ENCODE data around the gene ADAT2. TPM values are rescaled to one million over a fixed set of nuclear protein-coding genes. Genes with fewer than 3 reads are reported as not detected.

Gene ADAT2
- total and polyA plus RNA-seq, 10 of the 15 experiments (the other 5 are each of a cell fraction or from before 2014, with no cell fraction given) = 7.8 to 38.6 (median 17.3) TPM

DNA sequence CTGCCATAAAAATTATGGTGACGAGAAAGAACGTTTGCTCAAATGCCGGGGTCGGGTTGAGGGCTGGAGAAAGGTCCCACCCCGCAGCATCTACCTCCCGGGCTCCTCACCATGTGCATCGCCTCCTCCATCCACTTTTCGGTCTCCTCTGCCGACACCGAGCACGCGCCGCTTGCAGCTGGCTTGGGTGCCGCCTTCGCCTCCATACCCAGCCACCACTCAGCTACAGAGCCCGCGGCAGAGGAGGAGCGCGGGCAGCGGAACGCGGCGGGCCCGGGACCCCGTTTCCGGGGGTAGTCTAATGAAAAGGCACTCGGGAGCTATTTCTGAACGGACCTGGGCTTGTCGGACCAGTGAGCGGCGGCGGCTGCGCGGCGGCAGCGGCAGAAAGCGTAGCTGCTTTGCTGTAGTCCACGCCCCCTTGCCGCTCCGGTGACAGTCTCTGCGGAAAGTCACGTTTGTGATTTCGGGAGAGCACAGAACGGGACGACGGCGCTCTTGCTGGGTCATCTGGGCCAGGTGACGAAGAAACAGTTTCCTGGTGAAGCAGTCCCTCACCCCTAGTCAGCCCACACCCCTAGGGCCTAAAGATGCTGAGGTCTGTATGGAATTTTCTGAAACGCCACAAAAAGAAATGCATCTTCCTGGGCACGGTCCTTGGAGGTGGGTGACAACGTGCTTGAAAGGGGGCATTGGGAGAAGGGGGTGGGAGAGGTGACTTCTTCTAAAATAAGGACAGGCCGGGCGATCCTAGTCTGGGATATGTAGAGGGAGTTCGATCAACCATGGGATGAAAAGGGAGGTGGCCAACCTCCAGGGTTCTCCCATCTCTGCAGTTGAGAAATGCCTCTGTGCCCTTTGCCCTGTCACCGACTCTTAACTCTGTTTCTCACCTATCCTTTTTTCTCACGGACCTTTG, at the start of gene ADAT2, which contains the start of gene PEX3 (continued):
- TF ChIP-seq PML (IDR thresholded peaks at IDR 0.05; ENCODE audit: low read length) = peak; percentile 86; the same call in 1 of the 2 replicates
- TF ChIP-seq KDM1A (IDR thresholded peaks at IDR 0.05; ENCODE audit: borderline replicate concordance) = no peak
- peak; percentile 61 for TF ChIP-seq DPF2 (IDR thresholded peaks at IDR 0.05)
- TF ChIP-seq, protein P1, sequence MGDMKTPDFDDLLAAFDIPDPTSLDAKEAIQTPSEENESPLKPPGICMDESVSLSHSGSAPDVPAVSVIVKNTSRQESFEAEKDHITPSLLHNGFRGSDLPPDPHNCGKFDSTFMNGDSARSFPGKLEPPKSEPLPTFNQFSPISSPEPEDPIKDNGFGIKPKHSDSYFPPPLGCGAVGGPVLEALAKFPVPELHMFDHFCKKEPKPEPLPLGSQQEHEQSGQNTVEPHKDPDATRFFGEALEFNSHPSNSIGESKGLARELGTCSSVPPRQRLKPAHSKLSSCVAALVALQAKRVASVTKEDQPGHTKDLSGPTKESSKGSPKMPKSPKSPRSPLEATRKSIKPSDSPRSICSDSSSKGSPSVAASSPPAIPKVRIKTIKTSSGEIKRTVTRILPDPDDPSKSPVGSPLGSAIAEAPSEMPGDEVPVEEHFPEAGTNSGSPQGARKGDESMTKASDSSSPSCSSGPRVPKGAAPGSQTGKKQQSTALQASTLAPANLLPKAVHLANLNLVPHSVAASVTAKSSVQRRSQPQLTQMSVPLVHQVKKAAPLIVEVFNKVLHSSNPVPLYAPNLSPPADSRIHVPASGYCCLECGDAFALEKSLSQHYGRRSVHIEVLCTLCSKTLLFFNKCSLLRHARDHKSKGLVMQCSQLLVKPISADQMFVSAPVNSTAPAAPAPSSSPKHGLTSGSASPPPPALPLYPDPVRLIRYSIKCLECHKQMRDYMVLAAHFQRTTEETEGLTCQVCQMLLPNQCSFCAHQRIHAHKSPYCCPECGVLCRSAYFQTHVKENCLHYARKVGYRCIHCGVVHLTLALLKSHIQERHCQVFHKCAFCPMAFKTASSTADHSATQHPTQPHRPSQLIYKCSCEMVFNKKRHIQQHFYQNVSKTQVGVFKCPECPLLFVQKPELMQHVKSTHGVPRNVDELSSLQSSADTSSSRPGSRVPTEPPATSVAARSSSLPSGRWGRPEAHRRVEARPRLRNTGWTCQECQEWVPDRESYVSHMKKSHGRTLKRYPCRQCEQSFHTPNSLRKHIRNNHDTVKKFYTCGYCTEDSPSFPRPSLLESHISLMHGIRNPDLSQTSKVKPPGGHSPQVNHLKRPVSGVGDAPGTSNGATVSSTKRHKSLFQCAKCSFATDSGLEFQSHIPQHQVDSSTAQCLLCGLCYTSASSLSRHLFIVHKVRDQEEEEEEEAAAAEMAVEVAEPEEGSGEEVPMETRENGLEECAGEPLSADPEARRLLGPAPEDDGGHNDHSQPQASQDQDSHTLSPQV (IDR thresholded peaks at IDR 0.05) = no peak
- TF ChIP-seq, protein P2, sequence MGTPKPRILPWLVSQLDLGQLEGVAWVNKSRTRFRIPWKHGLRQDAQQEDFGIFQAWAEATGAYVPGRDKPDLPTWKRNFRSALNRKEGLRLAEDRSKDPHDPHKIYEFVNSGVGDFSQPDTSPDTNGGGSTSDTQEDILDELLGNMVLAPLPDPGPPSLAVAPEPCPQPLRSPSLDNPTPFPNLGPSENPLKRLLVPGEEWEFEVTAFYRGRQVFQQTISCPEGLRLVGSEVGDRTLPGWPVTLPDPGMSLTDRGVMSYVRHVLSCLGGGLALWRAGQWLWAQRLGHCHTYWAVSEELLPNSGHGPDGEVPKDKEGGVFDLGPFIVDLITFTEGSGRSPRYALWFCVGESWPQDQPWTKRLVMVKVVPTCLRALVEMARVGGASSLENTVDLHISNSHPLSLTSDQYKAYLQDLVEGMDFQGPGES (IDR thresholded peaks at IDR 0.05) = peak; percentile 5; the same call in 1 of the 2 replicates
- no peak for TF ChIP-seq SUPT20H (IDR thresholded peaks at IDR 0.05; ENCODE audit: borderline replicate concordance, control insufficient read depth, low read depth, low read length)
- TF ChIP-seq SIX5 (IDR thresholded peaks at IDR 0.05; ENCODE audit: low read depth, low read length, severe bottlenecking) = peak; percentile 75
- 0 out of 2 replicates have a peak, but pooled peaks have one; percentile 31 for TF ChIP-seq ZBED1 (IDR thresholded peaks at IDR 0.05; ENCODE audit: borderline replicate concordance)
- TF ChIP-seq ZNF207 (IDR thresholded peaks at IDR 0.05; ENCODE audit: borderline replicate concordance) = peak; percentile 98
- peak; percentile 63; the same call in 1 of the 2 replicates for TF ChIP-seq RBBP5 (conservative IDR thresholded peaks at IDR 0.05)
- peak; percentile 58; the same call in 1 of the 2 replicates for TF ChIP-seq GATAD2B (conservative IDR thresholded peaks at IDR 0.05; ENCODE audit: low read depth)
- no peak for TF ChIP-seq ZNF622 (IDR thresholded peaks at IDR 0.05)
- peak; percentile 71; the same call in 1 of the 2 replicates for TF ChIP-seq ZSCAN29 (IDR thresholded peaks at IDR 0.05)
- peak; percentile 91 for TF ChIP-seq SP1 (IDR thresholded peaks at IDR 0.05; ENCODE audit: low read depth, low read length)
- TF ChIP-seq, protein P3, sequence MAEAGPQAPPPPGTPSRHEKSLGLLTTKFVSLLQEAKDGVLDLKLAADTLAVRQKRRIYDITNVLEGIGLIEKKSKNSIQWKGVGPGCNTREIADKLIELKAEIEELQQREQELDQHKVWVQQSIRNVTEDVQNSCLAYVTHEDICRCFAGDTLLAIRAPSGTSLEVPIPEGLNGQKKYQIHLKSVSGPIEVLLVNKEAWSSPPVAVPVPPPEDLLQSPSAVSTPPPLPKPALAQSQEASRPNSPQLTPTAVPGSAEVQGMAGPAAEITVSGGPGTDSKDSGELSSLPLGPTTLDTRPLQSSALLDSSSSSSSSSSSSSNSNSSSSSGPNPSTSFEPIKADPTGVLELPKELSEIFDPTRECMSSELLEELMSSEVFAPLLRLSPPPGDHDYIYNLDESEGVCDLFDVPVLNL (IDR thresholded peaks at IDR 0.05; ENCODE audit: low read depth, low read length) = peak; percentile 76
- TF ChIP-seq CBFB (IDR thresholded peaks at IDR 0.05; ENCODE audit: low read depth) = peak; percentile 59
- TF ChIP-seq, protein P4, sequence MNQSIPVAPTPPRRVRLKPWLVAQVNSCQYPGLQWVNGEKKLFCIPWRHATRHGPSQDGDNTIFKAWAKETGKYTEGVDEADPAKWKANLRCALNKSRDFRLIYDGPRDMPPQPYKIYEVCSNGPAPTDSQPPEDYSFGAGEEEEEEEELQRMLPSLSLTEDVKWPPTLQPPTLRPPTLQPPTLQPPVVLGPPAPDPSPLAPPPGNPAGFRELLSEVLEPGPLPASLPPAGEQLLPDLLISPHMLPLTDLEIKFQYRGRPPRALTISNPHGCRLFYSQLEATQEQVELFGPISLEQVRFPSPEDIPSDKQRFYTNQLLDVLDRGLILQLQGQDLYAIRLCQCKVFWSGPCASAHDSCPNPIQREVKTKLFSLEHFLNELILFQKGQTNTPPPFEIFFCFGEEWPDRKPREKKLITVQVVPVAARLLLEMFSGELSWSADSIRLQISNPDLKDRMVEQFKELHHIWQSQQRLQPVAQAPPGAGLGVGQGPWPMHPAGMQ (IDR thresholded peaks at IDR 0.05; ENCODE audit: borderline replicate concordance) = no peak
- peak; percentile 90 for TF ChIP-seq KLF5 (IDR thresholded peaks at IDR 0.05; ENCODE audit: partially characterized antibody)
- peak in 1 of 2 experiments; percentile 77; a peak in 1 of 4 replicates for TF ChIP-seq ETV6 (conservative IDR thresholded peaks at IDR 0.05 in 1 of 2, IDR thresholded peaks at IDR 0.05 in 1 of 2; ENCODE audit: borderline replicate concordance in 1 of 2, low read depth in 1 of 2)

Data from GM12878 (cell line).